GM18508 (cell line): ENCODE measurements around the gene NBAS.
"Not testable (repeated sequence)": the region's sequence is repeated elsewhere in the genome, so short reads cannot be mapped to it uniquely, and the experiment has no call there.

Source experiments
- ATAC-seq: cut with Tn5 transposase; IDR thresholded peaks from one replicate; pipeline ENCODE4 v1.9.1; 2021; ENCODE audit warnings: moderate number of reproducible peaks; ENCODE audit not compliant: insufficient read depth, unreplicated experiment

NBAS gene

DNA sequence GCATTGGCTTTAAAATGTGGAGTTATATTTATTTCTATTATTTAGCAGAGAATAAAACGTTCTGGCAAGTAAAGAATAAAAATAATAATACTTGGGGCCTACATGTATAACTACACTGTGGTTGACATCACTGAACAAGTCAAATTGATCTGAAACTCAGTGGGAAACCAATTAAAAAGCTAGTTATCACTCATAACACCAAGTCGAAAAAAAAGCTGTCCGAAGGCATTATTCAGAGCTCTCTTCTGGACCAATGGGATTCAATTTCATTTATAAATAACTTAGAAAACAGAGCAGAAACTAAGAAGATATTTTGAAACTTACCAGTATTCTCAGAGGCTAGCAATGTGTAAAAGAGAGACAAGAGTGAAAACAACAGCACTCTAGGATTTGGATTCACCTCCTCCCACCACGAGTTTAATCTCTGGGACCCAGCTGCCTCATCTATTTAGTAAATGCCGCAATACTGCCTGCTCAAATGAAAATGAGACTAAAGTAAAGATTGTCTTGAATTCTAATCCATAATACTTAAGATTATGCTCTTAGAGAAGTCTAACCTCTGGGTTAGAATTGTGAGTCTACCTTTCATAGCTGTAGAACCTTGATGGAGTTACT is 128.4 kb downstream of the NBAS start:
- no peak for ATAC-seq

DNA sequence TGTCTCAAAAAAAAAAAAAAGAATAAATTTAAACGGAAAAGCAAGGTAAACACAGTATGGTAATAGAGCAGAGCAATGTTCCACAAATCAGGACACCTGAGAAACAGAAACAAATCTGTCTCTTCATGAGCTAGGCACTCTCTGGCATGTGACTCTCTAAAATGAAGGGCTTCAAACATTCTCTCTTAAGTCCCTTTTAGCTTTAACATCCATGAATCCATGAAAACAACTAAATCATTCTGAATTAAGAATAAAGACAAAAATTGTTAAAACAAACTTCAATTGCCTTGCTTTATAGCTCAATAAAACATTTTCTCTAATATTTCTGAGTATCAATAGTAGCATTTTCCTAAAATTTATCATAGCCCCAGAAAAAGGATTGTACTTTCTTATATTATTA is 132.1 kb downstream of the NBAS start:
- ATAC-seq, result no peak

DNA sequence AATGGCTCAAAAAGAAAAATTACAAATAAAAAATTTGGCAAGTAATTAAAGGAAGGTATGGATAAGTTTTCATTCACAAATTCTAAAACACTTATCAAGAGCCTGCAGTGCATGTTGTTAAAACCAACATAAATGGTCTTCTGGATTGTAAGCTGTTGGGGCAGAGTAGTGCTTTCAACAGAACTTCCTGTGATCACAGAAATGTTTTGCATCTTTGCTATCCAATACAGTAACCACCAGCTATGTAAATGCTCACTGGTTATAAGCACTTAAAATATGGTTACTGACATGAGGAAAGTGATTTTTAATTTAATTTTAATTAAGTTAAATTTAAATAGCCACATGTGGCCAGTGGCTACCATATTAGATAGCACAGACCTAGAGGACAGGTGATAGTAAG is 133.1 kb downstream of the NBAS start:
- no peak for ATAC-seq

DNA sequence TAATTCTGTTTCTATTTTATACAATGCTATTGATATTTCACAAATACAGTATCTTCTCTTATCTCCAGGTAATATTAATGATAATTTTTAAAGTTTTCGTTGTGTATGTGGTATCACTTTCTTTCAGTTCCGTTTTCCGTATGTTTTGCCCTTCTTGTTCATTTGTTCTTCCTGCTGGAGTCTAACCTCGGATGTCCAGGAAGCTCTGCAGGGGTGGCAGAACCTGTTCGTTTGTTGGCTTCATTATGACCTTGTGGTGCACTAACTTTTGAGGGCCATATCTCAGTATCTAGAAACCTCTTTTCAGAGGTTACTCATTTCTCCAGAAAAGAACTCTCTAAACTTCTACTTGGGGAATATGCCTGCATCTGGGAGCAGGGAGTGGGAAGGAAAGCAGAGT is 134.5 kb downstream of the NBAS start:
- ATAC-seq, result no peak

DNA sequence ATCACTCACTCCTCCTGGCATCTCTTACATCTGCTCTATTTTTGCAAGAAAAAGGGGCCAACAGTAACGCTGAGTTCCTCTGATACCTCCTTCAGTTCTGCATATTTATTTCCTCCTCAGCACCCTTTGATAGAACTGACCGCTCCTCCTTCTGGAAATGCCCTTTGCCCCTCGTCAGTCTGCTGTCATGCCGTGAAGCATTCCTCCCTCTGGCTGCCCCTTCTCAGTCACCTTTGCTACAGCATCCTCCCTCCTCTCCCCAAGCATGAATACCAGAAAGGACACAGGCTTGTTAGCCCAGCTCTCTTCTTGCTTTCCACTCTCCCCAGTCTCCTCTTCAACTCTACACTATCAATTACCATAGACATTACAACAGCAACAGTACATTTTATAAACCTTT is 135.4 kb downstream of the NBAS start:
- ATAC-seq, result no peak

DNA sequence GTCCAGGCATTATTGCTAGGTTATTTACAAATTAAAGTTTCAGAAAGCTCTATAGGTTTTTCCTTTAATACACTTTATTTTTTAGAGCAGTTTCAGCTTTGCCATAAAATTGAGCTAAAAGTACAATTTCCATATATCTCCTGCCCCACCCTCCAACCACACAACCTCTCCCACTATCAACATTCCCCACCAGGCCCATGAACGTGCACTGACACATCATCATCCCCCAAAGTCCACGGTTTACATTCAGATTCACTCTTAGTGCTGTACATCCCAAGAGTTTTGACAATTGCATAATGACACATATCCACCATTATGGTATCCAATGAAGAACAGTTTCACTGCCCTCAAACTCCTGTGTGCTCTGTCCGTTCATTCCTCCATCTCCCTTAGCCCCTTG is 139.4 kb downstream of the NBAS start:
- no peak for ATAC-seq

DNA sequence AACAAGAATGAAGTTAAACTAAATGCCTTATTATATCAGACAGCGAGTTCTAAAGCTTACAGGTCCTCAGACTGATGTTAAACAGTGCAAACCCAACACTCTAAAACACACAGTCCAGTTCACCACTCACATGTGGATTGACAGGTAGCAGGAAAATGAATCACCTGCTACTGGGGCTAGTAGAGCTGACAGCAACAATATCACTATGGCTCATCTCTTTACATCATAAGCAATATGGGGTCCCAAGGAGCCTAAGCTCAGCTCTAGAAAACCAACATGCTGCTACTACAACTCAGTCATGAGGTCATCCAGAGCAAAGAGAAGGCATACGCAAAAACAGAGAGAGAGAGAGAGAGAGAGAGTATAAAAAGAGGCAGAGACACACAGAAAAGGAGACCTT is 145.4 kb downstream of the NBAS start:
- ATAC-seq, result no peak

DNA sequence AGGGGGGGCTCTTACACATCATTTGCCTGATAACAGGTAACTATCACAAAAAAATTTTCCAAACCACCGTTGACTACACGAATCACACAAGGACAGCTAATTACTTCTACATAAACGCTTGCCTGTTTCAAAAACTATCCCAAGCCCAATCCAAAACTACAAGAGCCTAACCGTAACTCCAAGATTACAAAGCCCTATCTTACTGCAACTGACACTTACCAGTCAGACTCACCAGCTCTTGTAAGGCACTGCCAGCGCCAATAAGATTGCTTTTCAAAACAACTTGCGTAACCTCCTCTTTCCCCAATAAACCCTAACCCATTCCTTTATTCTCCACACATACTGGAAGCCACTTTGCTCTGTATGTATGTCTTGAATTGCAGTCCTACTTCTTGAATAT is 148.4 kb downstream of the NBAS start:
- no peak for ATAC-seq

DNA sequence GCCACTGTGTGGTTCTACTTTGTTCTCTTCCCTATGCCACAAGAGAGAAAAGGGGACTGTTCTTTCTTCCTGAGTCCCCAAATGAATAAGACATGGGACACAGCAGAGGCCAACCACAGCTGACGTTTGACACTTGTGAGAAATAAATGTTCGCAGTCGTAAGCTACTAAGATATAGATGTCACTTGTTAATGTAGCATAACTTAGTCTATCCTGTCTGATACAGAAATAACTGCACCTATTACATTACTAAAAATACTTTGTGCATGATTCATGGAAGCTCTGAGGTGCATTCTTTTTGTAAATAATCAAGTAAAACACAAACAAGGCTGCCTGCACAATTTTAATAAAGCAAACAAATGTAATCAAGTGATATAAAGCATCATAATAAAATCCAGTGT is 148.8 kb downstream of the NBAS start:
- no peak for ATAC-seq

DNA sequence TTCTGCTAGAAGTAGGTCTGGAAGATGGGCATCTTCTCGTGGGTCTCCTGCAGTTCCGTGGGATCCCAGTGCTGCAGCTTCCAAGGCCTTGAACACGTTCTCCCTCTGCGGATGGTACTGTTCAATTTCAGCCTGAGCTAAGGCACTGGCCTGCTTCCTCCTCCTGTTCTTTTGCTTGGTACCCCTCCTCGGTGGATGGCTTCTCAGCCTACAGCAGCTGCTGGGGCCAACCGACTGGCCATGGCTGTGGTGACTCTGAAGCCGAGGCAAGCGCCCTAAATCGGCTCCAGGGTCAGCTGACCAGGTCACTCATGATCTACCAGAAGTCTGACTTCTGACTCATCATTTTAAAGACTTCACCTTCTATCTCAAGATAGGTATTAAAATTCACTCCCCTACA is 150.2 kb downstream of the NBAS start:
- no peak for ATAC-seq

DNA sequence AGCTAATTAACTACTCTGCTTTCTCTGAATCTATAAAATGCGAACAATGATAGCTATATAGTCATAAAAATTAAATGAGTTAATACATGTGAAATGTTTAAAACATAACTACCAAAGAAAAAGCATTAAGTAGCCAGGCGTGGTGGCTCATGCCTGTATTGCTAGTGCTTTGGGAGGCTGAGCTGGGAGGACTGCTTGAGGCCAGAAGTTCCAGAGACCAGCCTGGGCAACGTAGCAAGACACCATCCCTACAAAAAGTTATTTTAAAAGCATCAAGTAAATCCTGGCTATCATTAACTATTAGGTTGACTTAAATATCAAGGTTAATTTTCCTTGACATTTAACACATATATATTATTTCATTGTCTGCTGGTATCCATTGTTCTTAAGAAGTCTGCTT is 152.4 kb downstream of the NBAS start:
- ATAC-seq, result no peak

DNA sequence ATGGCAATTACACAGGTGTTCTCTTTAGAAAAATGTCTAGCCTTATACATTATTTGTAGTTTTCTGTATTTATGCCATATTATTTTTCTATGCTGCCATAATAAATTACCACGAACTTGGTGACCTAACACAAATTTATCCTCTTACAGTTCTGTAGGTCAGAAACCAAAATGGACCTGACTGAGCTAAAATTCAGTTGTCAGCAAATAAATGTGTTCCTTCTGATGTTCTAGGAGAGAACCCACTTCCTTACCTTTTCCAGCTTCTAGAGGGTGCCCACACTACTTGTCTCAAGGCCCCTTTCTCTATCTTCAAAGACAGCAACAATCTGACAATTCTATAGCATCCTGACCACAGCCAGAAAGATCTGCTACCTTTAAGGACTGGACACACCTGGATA is 153.5 kb downstream of the NBAS start:
- no peak for ATAC-seq

DNA sequence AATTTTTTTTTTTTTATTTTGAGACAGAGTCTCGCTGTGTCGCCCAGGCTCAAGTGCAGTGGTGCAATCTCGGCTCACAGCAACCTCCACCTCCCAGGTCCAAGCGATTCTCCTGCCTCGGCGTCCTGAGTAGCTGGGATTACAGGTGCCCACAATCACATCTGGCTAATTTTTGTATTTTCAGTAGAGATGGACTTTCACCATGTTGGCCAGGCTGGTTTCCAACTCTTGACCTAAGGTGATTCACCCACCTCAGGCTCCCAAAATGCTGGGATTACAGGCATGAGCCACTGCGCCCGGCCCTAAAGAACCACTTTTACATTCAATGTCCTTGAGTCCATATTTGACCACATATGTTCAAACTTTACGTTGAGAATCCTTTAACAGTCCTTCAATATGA is 156.6 kb downstream of the NBAS start:
- ATAC-seq, result not testable (repeated sequence)

DNA sequence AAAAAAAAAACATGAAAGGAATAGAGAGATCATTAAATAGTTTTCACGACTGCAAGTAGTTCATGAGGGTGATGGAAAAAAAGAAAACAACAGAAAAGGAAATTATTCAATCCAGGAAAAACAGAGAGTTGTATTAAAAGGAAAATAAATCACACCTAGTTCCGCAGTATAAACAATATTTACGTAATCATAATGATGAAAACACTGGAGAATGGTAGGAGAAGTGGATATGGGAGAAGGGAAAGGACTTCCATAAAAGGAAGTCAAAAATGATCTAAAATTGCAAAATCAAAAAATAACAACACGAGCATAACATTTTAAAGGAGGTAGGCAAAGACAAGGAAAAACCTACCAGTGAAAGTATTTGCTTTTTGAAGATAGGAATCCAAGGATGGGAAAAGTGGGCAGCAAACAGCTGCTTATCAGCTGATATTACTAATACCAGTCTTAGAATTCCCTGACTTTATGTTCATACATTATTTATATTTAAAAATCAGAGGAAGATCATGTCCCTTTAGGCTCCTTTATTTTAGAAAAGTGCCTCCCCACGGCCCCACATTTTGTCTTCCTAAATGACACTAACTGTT is 160.8 kb downstream of the NBAS start:
- no peak for ATAC-seq

DNA sequence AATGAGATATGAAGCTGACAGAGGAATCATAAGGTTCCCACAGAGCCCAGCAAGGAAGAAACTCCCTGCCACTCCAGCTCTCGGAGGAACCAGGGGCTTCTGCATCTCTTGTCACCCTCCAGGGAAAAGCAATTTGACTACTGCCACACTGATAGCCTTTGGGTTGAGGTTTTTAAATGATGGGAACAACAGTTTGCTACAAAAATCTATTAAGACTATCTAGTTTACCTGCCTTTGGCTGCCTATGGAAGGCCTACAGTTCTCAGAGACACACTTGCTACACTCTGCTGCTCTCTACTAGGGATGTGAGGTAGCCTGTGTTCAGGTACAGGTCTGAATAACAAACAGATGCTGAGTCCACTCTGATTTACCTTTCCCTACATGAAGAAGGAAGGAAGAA is 161.9 kb downstream of the NBAS start:
- ATAC-seq, result no peak

DNA sequence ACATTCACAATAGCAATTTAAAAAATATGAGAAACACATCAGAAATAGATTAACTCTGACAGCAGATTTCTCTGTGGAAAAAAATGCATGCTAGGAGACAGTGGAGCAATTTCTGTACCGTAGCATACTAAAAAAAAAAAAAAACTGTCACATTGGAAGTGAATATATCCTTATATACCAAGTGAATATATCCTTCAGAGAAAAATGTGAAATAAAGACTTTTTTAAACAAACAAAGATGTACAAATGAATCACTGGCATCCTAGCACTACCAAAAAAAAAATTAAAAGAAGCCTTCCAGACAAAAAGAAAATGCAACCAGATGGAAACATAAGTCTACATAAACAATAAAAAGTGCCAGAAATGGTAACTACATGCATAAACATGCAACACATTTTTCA is 169.4 kb downstream of the NBAS start:
- ATAC-seq, result no peak

DNA sequence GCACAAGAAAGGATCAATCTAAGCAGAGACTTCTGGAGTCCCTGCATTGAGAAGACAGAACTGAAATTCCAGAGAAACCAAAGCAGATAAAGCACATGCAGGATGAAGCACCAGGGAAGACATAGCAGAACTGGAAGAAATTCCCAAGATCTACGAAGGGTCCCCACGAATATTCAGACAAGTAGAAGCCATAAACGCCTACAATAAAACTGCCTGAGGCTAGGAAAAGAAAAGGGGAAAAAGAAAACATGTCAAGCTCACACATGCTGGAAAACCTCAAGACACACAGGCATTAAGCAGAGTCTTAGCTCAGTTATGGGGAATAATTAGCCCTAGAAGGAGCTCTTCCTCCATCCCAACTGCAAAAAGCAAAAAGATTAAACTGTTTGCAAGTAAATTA is 171.2 kb downstream of the NBAS start:
- no peak for ATAC-seq

DNA sequence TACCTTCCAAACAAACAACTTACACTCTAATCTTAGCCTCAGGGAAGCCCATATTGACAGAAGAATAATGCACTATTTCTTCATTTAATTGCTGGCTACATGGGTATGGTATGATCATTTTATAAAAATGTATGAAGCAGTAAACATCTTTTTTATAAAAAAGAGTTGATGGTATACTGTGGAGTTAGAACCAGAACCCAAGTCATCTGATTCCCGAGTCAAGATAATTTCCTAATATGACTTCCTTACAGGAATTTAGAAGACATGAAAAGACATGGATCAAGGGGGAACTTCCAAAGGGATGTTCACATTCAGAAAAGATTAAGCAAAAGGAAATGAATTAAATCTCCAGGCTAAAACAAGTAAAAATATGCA is 171.8 kb downstream of the NBAS start:
- ATAC-seq, result no peak

DNA sequence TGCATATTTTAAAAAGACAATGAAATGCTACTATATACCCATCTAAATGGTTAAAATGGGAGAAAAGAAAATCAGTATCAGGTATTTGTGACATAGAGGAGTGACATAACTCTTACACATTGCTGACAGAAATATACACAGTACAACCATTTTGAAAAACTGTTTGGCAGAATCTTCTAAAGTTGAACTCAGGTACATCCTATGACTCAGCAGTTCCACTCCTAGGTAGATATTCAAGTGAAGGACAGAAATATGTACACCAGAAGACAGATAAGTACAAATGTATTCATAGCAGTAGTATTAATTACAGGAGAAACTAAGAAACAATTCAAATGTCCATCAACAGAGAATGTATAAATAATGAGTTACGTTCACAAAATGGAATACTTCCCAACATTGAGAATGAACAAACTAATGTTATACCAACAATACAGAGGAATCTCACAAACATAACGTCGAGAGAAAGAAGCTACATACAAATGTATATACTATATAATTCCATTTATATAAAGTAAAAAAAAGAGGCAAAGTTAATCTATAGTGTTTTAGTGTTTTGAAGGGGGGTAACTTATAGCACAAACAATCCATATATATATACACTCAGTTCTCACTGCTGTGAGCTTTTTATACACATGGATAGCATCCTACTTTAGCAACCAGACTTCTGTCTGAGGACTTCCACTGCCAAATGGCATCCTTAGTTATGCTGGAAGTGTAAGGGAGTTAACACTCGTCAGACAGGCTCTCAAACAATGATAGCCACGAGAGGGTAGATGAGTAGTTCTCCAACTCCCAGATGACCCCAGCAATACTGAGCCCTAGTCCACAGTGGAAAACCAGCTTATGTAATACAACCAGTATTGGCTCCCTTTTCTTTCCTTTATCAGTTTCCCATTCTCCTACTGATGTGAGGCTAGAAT is 172.5 kb downstream of the NBAS start:
- no peak for ATAC-seq

DNA sequence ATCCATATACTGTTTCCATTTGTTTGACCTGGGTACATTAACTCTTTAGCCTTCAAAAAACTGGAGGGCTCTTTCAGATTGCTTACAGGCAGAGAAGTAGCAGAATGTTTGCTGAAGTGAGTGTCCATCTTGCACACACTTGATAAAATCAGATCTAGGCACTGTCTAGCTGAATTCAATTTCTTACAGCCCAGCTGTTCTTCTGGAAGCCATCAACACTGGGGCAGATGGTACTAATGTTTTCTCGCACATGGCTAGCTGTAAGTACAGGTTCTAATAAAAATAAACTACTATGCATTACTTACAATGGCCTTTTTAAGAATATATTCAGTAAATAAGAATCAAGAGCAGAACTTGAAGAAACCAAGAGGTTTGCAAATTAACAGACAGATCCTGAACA is 175.9 kb downstream of the NBAS start:
- no peak for ATAC-seq

DNA sequence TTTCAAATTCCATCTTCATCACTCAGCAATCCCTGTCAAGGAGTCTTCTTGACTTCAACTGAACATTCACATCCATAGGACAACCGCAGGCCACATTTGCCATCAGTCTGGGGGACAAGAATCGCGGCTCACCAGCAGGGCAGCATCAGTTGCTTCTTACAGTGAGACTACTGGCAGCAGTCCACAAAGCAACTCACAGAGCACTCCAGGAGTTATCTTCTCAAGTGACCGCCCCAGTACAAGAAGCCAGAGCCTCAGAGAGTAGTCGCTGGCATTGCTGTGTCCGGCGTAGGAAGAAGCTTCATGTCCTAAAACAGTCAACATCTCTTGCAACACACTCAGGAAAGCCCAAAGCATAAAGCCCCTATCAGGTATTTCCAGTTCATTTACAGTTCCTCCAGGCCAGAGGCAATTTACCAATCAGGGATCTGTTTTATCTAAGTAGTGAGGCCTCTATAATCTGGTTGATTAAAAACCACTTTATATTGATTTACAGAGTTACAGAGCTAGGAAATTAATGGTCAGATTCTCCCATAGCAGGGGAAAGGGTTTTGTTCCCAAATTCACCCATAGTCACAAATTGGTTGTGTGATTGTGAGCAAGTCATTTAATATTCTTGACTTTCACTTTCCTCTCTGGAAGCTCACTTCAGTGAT is 177.3 kb downstream of the NBAS start:
- ATAC-seq, result no peak
